Ovary (tissue), 3 donors: ENCODE results near the gene MOB4.

Source experiments
- POLR2A ChIP-seq: fragments of 450-650 bp; IDR thresholded peaks from one replicate; pipeline ENCODE4 v1.6.1; 2017; ENCODE audit warnings: antibody characterized with exemption, mild to moderate bottlenecking, moderate library complexity
- TF ChIP-seq, protein P1 (sequence below), 3 donors: fragments of 450-650 bp in 2 of 3; fragments of 200-600 bp in 1 of 3; IDR thresholded peaks; one replicate each; pipeline versions ENCODE4 v1.5.1 to v1.8.0; 2016 to 2022; ENCODE audit warnings: antibody characterized with exemption in 3 of 3, mild to moderate bottlenecking in 1 of 3
- donor health status: DM: no; HTN: no; CAD: no.

GRCh38 chr2:197499594-197500502 lies 16.0 kb upstream of the MOB4 start, which contains the start of the genes HSPD1 and HSPE1:
- TF ChIP-seq, protein P1, sequence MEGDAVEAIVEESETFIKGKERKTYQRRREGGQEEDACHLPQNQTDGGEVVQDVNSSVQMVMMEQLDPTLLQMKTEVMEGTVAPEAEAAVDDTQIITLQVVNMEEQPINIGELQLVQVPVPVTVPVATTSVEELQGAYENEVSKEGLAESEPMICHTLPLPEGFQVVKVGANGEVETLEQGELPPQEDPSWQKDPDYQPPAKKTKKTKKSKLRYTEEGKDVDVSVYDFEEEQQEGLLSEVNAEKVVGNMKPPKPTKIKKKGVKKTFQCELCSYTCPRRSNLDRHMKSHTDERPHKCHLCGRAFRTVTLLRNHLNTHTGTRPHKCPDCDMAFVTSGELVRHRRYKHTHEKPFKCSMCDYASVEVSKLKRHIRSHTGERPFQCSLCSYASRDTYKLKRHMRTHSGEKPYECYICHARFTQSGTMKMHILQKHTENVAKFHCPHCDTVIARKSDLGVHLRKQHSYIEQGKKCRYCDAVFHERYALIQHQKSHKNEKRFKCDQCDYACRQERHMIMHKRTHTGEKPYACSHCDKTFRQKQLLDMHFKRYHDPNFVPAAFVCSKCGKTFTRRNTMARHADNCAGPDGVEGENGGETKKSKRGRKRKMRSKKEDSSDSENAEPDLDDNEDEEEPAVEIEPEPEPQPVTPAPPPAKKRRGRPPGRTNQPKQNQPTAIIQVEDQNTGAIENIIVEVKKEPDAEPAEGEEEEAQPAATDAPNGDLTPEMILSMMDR (IDR thresholded peaks at IDR 0.05): peak in 2 of 3 donors; percentile 10 to 37
- peak; percentile 92 for TF ChIP-seq POLR2A
